ENCODE data around the gene TBX4.

GRCh38 chr17:61460796-61461585, 8.8 kb downstream of the TBX4 start:
- TF ChIP-seq CTCF (conservative IDR thresholded peaks at IDR 0.05; ENCODE audit: low read depth in 2 of 2) = no peak
- peak; percentile 80 for TF ChIP-seq EZH2 (IDR thresholded peaks at IDR 0.05; ENCODE audit: low read depth, unreplicated experiment)
- TF ChIP-seq, protein P1, sequence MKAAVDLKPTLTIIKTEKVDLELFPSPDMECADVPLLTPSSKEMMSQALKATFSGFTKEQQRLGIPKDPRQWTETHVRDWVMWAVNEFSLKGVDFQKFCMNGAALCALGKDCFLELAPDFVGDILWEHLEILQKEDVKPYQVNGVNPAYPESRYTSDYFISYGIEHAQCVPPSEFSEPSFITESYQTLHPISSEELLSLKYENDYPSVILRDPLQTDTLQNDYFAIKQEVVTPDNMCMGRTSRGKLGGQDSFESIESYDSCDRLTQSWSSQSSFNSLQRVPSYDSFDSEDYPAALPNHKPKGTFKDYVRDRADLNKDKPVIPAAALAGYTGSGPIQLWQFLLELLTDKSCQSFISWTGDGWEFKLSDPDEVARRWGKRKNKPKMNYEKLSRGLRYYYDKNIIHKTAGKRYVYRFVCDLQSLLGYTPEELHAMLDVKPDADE (IDR thresholded peaks at IDR 0.05) = no peak
- TF ChIP-seq POLR2AphosphoS5 (IDR thresholded peaks at IDR 0.05; ENCODE audit: low read depth) = no peak
- no peak for TF ChIP-seq JUNB (IDR thresholded peaks at IDR 0.05; ENCODE audit: unreplicated experiment)
- TF ChIP-seq, protein P2, sequence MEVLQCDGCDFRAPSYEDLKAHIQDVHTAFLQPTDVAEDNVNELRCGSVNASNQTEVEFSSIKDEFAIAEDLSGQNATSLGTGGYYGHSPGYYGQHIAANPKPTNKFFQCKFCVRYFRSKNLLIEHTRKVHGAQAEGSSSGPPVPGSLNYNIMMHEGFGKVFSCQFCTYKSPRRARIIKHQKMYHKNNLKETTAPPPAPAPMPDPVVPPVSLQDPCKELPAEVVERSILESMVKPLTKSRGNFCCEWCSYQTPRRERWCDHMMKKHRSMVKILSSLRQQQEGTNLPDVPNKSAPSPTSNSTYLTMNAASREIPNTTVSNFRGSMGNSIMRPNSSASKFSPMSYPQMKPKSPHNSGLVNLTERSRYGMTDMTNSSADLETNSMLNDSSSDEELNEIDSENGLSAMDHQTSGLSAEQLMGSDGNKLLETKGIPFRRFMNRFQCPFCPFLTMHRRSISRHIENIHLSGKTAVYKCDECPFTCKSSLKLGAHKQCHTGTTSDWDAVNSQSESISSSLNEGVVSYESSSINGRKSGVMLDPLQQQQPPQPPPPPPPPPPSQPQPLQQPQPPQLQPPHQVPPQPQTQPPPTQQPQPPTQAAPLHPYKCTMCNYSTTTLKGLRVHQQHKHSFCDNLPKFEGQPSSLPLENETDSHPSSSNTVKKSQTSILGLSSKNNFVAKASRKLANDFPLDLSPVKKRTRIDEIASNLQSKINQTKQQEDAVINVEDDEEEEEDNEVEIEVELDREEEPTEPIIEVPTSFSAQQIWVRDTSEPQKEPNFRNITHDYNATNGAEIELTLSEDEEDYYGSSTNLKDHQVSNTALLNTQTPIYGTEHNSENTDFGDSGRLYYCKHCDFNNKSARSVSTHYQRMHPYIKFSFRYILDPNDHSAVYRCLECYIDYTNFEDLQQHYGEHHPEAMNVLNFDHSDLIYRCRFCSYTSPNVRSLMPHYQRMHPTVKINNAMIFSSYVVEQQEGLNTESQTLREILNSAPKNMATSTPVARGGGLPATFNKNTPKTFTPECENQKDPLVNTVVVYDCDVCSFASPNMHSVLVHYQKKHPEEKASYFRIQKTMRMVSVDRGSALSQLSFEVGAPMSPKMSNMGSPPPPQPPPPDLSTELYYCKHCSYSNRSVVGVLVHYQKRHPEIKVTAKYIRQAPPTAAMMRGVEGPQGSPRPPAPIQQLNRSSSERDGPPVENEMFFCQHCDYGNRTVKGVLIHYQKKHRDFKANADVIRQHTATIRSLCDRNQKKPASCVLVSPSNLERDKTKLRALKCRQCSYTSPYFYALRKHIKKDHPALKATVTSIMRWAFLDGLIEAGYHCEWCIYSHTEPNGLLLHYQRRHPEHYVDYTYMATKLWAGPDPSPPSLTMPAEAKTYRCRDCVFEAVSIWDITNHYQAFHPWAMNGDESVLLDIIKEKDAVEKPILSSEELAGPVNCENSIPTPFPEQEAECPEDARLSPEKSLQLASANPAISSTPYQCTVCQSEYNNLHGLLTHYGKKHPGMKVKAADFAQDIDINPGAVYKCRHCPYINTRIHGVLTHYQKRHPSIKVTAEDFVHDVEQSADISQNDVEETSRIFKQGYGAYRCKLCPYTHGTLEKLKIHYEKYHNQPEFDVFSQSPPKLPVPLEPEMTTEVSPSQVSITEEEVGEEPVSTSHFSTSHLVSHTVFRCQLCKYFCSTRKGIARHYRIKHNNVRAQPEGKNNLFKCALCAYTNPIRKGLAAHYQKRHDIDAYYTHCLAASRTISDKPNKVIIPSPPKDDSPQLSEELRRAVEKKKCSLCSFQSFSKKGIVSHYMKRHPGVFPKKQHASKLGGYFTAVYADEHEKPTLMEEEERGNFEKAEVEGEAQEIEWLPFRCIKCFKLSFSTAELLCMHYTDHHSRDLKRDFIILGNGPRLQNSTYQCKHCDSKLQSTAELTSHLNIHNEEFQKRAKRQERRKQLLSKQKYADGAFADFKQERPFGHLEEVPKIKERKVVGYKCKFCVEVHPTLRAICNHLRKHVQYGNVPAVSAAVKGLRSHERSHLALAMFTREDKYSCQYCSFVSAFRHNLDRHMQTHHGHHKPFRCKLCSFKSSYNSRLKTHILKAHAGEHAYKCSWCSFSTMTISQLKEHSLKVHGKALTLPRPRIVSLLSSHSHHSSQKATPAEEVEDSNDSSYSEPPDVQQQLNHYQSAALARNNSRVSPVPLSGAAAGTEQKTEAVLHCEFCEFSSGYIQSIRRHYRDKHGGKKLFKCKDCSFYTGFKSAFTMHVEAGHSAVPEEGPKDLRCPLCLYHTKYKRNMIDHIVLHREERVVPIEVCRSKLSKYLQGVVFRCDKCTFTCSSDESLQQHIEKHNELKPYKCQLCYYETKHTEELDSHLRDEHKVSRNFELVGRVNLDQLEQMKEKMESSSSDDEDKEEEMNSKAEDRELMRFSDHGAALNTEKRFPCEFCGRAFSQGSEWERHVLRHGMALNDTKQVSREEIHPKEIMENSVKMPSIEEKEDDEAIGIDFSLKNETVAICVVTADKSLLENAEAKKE (CRISPR knock-in tag; IDR thresholded peaks at IDR 0.05) = no peak

Measured in GM23338 (cell line).